ENCODE measurements around the gene GPANK1. TPM values are rescaled to one million over a fixed set of nuclear protein-coding genes. Genes with fewer than 3 reads are reported as not detected.

The GPANK1 gene
- total RNA-seq, 2 donors from 2014 or later: 16.1 to 21.3 TPM

- no peak overlapping the region for H3K4me3 ChIP-seq (ENCODE audit: low read length)
- Mint-ChIP-seq H3K27me3 (ENCODE audit: insufficient read depth) (no peaks in the 10 kb centered on the region), H3K27ac (no peak overlapping the region), H3K9me3 (no peaks in the 10 kb centered on the region), H3K4me3 (no peak overlapping the region), H3K4me1 (peaks cover 9% of the 10 kb centered on the region), H3K36me3 (ENCODE audit: low read depth) (peaks cover 65% of the 10 kb centered on the region)
- H3K9me3 ChIP-seq (ENCODE audit: control insufficient read depth, low read length): no peaks in the 10 kb centered on the region
- 92 to 100% methylated on average over 1 to 6 of the region's 6 CpGs for WGBS, 2 experiments (ENCODE audit: insufficient coverage in 1 of 2, insufficient read length in 1 of 2)
- no peak overlapping the region for H3K9ac ChIP-seq (ENCODE audit: extremely low read depth, low read length, poor library complexity, severe bottlenecking)
- DNase-seq: no peak
- H3K27me3 ChIP-seq (ENCODE audit: control insufficient read depth, insufficient read depth, low read length, poor library complexity, severe bottlenecking): no peaks in the 10 kb centered on the region
- no peak overlapping the region for H3K27ac ChIP-seq (ENCODE audit: low read depth, low read length)
- TF ChIP-seq CTCF (conservative IDR thresholded peaks at IDR 0.05): no peak
- peaks cover 65% of the 10 kb centered on the region for H3K36me3 ChIP-seq (ENCODE audit: control insufficient read depth, insufficient read depth, low read length)
- H3K4me1 ChIP-seq (ENCODE audit: control insufficient read depth, insufficient read depth, low read length): peaks cover 7% of the 10 kb centered on the region
Observed at GRCh38 chr6:31693535-31693934, 28.7 kb upstream of the GPANK1 start.

- Mint-ChIP-seq H3K9me3 (no peaks in the 10 kb centered on the region), H3K27me3 (ENCODE audit: insufficient read depth) (no peaks in the 10 kb centered on the region), H3K4me3 (no peak overlapping the region), H3K36me3 (ENCODE audit: low read depth) (peaks cover 69% of the 10 kb centered on the region), H3K27ac (no peak overlapping the region), H3K4me1 (peaks cover 12% of the 10 kb centered on the region)
- Histone ChIP-seq H3K4me3 (ENCODE audit: low read length) (no peak overlapping the region), H3K9ac (ENCODE audit: extremely low read depth, low read length, poor library complexity, severe bottlenecking) (no peak overlapping the region), H3K27me3 (ENCODE audit: control insufficient read depth, insufficient read depth, low read length, poor library complexity, severe bottlenecking) (no peaks in the 10 kb centered on the region), H3K27ac (ENCODE audit: low read depth, low read length) (no peak overlapping the region), H3K9me3 (ENCODE audit: control insufficient read depth, low read length) (no peaks in the 10 kb centered on the region), H3K4me1 (ENCODE audit: control insufficient read depth, insufficient read depth, low read length) (peaks cover 13% of the 10 kb centered on the region), H3K36me3 (ENCODE audit: control insufficient read depth, insufficient read depth, low read length) (peaks cover 68% of the 10 kb centered on the region)
- 92 to 96% methylated on average over 7 to 9 of the region's 9 CpGs for WGBS, 2 experiments (ENCODE audit: insufficient coverage in 1 of 2, insufficient read length in 1 of 2)
- no peak for TF ChIP-seq CTCF (conservative IDR thresholded peaks at IDR 0.05)
- DNase-seq: no peak
Observed at GRCh38 chr6:31692886-31693285, 28.1 kb upstream of the GPANK1 start.

- no peaks in the 10 kb centered on the region for H3K27me3 ChIP-seq (ENCODE audit: control insufficient read depth, insufficient read depth, low read length, poor library complexity, severe bottlenecking)
- no peak overlapping the region for H3K27ac ChIP-seq (ENCODE audit: low read depth, low read length)
- H3K4me1 ChIP-seq (ENCODE audit: control insufficient read depth, insufficient read depth, low read length): peaks cover 13% of the 10 kb centered on the region
- H3K4me1 Mint-ChIP-seq: peaks cover 15% of the 10 kb centered on the region
- no peaks in the 10 kb centered on the region for H3K27me3 Mint-ChIP-seq (ENCODE audit: insufficient read depth)
- no peak overlapping the region for H3K4me3 Mint-ChIP-seq
- peaks cover 69% of the 10 kb centered on the region for H3K36me3 Mint-ChIP-seq (ENCODE audit: low read depth)
- H3K9me3 Mint-ChIP-seq: no peaks in the 10 kb centered on the region
- no peaks in the 10 kb centered on the region for H3K9me3 ChIP-seq (ENCODE audit: control insufficient read depth, low read length)
- no peak overlapping the region for H3K4me3 ChIP-seq (ENCODE audit: low read length)
- peaks cover 70% of the 10 kb centered on the region for H3K36me3 ChIP-seq (ENCODE audit: control insufficient read depth, insufficient read depth, low read length)
- H3K27ac Mint-ChIP-seq: no peak overlapping the region
- TF ChIP-seq CTCF (conservative IDR thresholded peaks at IDR 0.05): no peak
- no peak for DNase-seq
- 95 to 98% methylated on average over 3 to 4 of the region's 4 CpGs for WGBS, 2 experiments (ENCODE audit: insufficient coverage in 1 of 2, insufficient read length in 1 of 2)
- H3K9ac ChIP-seq (ENCODE audit: extremely low read depth, low read length, poor library complexity, severe bottlenecking): no peak overlapping the region
Observed at GRCh38 chr6:31692353-31692752, 27.6 kb upstream of the GPANK1 start.

Data from endodermal cell (in vitro differentiated cells).